Small intestine (tissue), 7 donors: ENCODE data around the gene DNPEP. TPM values are rescaled to one million over a fixed set of nuclear protein-coding genes. Genes with fewer than 3 reads are reported as not detected.

Source experiments
- DNase-seq, 2 donors: peaks; one replicate each; pipeline versions ENCODE4 v3.0.0 to v3.0.0-alpha.2; 2013
- FAIRE-seq: peaks from 2 replicates; lab custom pipeline; 2012; peaks lifted over from hg19 to GRCh38; lab: Jason Lieb, UNC
- H3K27ac ChIP-seq, 3 donors: one replicate each; pipeline ENCODE4 v1.5.1; 2013; ENCODE audit warnings: low read length in 2 of 3, mild to moderate bottlenecking in 2 of 3, control low read depth in 1 of 3, inconsistent platforms in 1 of 3, low read depth in 1 of 3, moderate library complexity in 1 of 3
- H3K27me3 ChIP-seq, 3 donors: one replicate each; pipeline ENCODE4 v1.6.1; 2013; ENCODE audit warnings: low read length in 3 of 3, inconsistent platforms in 1 of 3; ENCODE audit not compliant: control insufficient read depth in 3 of 3, insufficient read depth in 3 of 3
- H3K36me3 ChIP-seq, 3 donors: one replicate each; pipeline ENCODE4 v1.6.1; 2013; ENCODE audit warnings: low read length in 3 of 3, inconsistent platforms in 1 of 3, low read depth in 1 of 3, mild to moderate bottlenecking in 1 of 3, moderate library complexity in 1 of 3; ENCODE audit not compliant: control insufficient read depth in 3 of 3, insufficient read depth in 2 of 3
- H3K4me1 ChIP-seq, 3 donors: one replicate each; pipeline ENCODE4 v1.6.1; 2013; ENCODE audit warnings: low read length in 2 of 3, inconsistent platforms in 1 of 3, low read depth in 1 of 3, mild to moderate bottlenecking in 1 of 3, moderate library complexity in 1 of 3; ENCODE audit not compliant: control insufficient read depth in 3 of 3, insufficient read depth in 2 of 3
- H3K4me3 ChIP-seq, 3 donors: one replicate each; pipeline ENCODE4 v1.5.1; 2013; ENCODE audit warnings: low read length in 3 of 3, control low read depth in 1 of 3, inconsistent platforms in 1 of 3, low read depth in 1 of 3, mild to moderate bottlenecking in 1 of 3, moderate library complexity in 1 of 3
- H3K9me3 ChIP-seq, 2 donors: one replicate each; pipeline ENCODE4 v1.6.1; 2013; ENCODE audit warnings: low read depth in 1 of 2, low read length in 1 of 2; ENCODE audit not compliant: control insufficient read depth in 2 of 2, insufficient read depth in 1 of 2
- WGBS, 3 donors: extraction: QIAGEN DNeasy Blood & Tissue Kit; methylation state at CpG; one replicate each; pipeline ENCODE4 v1.1.7; 2013; 5-methylcytosine and 5-hydroxymethylcytosine counted together
- polyA plus RNA-seq, 4 donors: library from polyadenylated mRNA; stranded (reverse) in 3 of 4; unstranded in 1 of 4; fragments of 200-250 nt in 3 of 4; fragments of 120-200 nt in 1 of 4; gene quantifications; one replicate each; pipeline versions ENCODE4 v1.2.1 to v1.2.3, GENCODE V29; 2013
- donor health status: healthy with polysubstance abuse.
- donor health status: control.
- donor health status: control.
- donor health status: Bipolar disorder and iron deficiency.
- donor health status: healthy.

The DNPEP gene
- polyA plus RNA-seq, 4 donors, result 98.2 to 200 (median 165) TPM

GRCh38 chr2:219422952-219423534 lies 35.3 kb upstream of the DNPEP start:
- FAIRE-seq (no peak), DNase-seq (no peak)
- H3K4me1 ChIP-seq, result peaks cover 0 to 9% (median 0%) of the 10 kb centered on the region in 3 donors
- H3K27ac ChIP-seq, result no peak overlapping the region
- no peak overlapping the region for H3K4me3 ChIP-seq
- peaks cover 0 to 38% (median 6%) of the 10 kb centered on the region in 3 donors for H3K27me3 ChIP-seq
- peaks cover 0 to 16% (median 0%) of the 10 kb centered on the region in 3 donors for H3K36me3 ChIP-seq
- 77 to 85% (median 83%) methylated on average over 8 of the region's 8 CpGs for WGBS, 3 donors
- H3K9me3 ChIP-seq, result no peaks in the 10 kb centered on the region

- Histone ChIP-seq H3K9me3 (no peaks in the 10 kb centered on the region), H3K4me3 (peak overlapping the region in 1 of 3 donors; percentile 37), H3K36me3 (peaks cover 0 to 15% (median 0%) of the 10 kb centered on the region in 3 donors), H3K4me1 (peaks cover 0 to 9% (median 0%) of the 10 kb centered on the region in 3 donors), H3K27ac (peak overlapping the region in 1 of 3 donors; percentile 33), H3K27me3 (peaks cover 0 to 51% (median 6%) of the 10 kb centered on the region in 3 donors)
- FAIRE-seq (no peak), DNase-seq (no peak)
- 81 to 87% (median 86%) methylated on average over 17 of the region's 17 CpGs for WGBS, 3 donors
Measured at GRCh38 chr2:219421323-219421722, 33.6 kb upstream of the DNPEP start.

DNA sequence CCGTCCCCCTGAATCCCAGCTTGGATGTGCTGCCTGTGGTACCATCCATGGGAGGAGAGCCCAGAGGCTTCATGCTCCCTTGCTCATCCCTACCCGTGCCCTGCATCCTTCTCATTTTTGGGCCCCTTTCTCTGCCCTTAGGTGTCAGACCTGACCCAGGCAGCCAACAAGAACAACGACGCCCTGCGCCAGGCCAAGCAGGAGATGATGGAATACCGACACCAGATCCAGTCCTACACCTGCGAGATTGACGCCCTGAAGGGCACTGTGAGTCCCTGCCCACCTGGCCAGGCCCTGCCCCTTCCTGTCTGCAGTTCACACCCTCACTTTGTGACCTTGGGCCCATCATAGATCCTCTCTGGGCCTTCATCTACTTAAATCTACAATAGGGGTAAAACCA lies 33.0 kb upstream of the DNPEP start:
- Histone ChIP-seq H3K27ac (peak overlapping the region in 1 of 3 donors; percentile 33), H3K36me3 (peaks cover 0 to 14% (median 0%) of the 10 kb centered on the region in 3 donors), H3K9me3 (no peaks in the 10 kb centered on the region), H3K4me3 (peak overlapping the region in 1 of 3 donors; percentile 37), H3K27me3 (peaks cover 0 to 56% (median 6%) of the 10 kb centered on the region in 3 donors), H3K4me1 (peaks cover 0 to 9% (median 0%) of the 10 kb centered on the region in 3 donors)
- DNase-seq (no peak), FAIRE-seq (no peak)
- 63 to 85% (median 66%) methylated on average over 8 of the region's 8 CpGs for WGBS, 3 donors

GRCh38 chr2:219419331-219420197 lies 31.9 kb upstream of the DNPEP start:
- Histone ChIP-seq H3K4me3 (peak overlapping the region in 1 of 3 donors; percentile 37), H3K36me3 (peaks cover 0 to 14% (median 0%) of the 10 kb centered on the region in 3 donors), H3K27me3 (peaks cover 4 to 55% (median 6%) of the 10 kb centered on the region in 3 donors), H3K9me3 (no peaks in the 10 kb centered on the region), H3K4me1 (peaks cover 0 to 9% (median 0%) of the 10 kb centered on the region in 3 donors), H3K27ac (peak overlapping the region in 2 of 3 donors; percentile 52 to 53)
- no peak for FAIRE-seq
- no peak for DNase-seq
- WGBS, 3 donors, result 63 to 69% (median 65%) methylated on average over 8 to 9 of the region's 9 CpGs

DNA sequence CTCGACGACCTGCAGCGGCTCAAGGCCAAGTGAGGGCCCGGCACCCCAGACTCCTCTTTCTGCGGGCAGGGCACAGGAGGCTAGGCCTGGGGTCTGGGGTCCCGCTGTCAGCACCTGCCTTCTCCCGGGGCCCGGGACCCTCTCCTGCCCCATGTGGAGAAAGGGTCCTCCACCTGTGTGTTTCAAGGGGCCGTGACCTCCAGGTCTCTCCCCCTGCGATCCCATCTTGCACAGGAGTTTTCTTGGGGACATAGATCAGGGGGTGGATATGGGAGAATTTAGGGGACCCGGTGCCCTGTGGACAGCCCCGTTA lies 31.3 kb upstream of the DNPEP start:
- 34 to 44% (median 43%) methylated on average over 11 to 12 of the region's 12 CpGs for WGBS, 3 donors
- Histone ChIP-seq H3K4me1 (peaks cover 0 to 9% (median 0%) of the 10 kb centered on the region in 3 donors), H3K4me3 (peak overlapping the region in 2 of 3 donors; percentile 16 to 37), H3K27me3 (peaks cover 4 to 58% (median 6%) of the 10 kb centered on the region in 3 donors), H3K36me3 (peaks cover 0 to 14% (median 0%) of the 10 kb centered on the region in 3 donors), H3K27ac (peak overlapping the region in 2 of 3 donors; percentile 52 to 53), H3K9me3 (no peaks in the 10 kb centered on the region)
- no peak for DNase-seq
- no peak for FAIRE-seq

DNA sequence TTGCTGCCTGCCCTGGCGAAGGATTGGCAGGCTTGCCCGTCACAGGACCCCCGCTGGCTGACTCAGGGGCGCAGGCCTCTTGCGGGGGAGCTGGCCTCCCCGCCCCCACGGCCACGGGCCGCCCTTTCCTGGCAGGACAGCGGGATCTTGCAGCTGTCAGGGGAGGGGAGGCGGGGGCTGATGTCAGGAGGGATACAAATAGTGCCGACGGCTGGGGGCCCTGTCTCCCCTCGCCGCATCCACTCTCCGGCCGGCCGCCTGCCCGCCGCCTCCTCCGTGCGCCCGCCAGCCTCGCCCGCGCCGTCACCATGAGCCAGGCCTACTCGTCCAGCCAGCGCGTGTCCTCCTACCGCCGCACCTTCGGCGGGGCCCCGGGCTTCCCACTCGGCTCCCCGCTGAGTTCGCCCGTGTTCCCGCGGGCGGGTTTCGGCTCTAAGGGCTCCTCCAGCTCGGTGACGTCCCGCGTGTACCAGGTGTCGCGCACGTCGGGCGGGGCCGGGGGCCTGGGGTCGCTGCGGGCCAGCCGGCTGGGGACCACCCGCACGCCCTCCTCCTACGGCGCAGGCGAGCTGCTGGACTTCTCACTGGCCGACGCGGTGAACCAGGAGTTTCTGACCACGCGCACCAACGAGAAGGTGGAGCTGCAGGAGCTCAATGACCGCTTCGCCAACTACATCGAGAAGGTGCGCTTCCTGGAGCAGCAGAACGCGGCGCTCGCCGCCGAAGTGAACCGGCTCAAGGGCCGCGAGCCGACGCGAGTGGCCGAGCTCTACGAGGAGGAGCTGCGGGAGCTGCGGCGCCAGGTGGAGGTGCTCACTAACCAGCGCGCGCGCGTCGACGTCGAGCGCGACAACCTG lies 30.7 kb upstream of the DNPEP start, which contains the start of gene DES:
Gene DES, plus strand, starts transcription at position 223 of the 857 bp plus-strand sequence. Its CDS starts 86 bp downstream, at position 309.
- Histone ChIP-seq H3K27ac (peak within 1 kb of the TSS in 2 of 3 donors; percentile 55 to 65), H3K9me3 (no peaks in the 10 kb centered on the region), H3K36me3 (peaks cover 0 to 14% (median 0%) of the 10 kb centered on the region in 3 donors), H3K4me1 (peaks cover 0 to 9% (median 0%) of the 10 kb centered on the region in 3 donors), H3K4me3 (peak within 1 kb of the TSS in 2 of 3 donors; percentile 16 to 37), H3K27me3 (peaks cover 4 to 56% (median 6%) of the 10 kb centered on the region in 3 donors)
- FAIRE-seq (no peak), DNase-seq (peak in 1 of 2 donors; percentile 54)
- WGBS, 3 donors, result 5 to 11% (median 9%) methylated on average over 89 to 98 of the region's 98 CpGs

GRCh38 chr2:219417374-219417773 lies 29.7 kb upstream of the DNPEP start:
- H3K27me3 ChIP-seq, result peaks cover 4 to 56% (median 8%) of the 10 kb centered on the region in 3 donors
- no peak overlapping the region for H3K4me3 ChIP-seq
- 27 to 57% (median 44%) methylated on average over 9 of the region's 9 CpGs for WGBS, 3 donors
- FAIRE-seq, result no peak
- no peak for DNase-seq
- H3K27ac ChIP-seq, result peak overlapping the region in 2 of 3 donors; percentile 55 to 65
- peaks cover 0 to 11% (median 0%) of the 10 kb centered on the region in 3 donors for H3K36me3 ChIP-seq
- peaks cover 0 to under 1% of the 10 kb centered on the region in 2 donors for H3K9me3 ChIP-seq
- H3K4me1 ChIP-seq, result peaks cover 0 to 9% (median 0%) of the 10 kb centered on the region in 3 donors
